ENCODE measurements around the gene UBALD1.

The UBALD1 gene

DNA sequence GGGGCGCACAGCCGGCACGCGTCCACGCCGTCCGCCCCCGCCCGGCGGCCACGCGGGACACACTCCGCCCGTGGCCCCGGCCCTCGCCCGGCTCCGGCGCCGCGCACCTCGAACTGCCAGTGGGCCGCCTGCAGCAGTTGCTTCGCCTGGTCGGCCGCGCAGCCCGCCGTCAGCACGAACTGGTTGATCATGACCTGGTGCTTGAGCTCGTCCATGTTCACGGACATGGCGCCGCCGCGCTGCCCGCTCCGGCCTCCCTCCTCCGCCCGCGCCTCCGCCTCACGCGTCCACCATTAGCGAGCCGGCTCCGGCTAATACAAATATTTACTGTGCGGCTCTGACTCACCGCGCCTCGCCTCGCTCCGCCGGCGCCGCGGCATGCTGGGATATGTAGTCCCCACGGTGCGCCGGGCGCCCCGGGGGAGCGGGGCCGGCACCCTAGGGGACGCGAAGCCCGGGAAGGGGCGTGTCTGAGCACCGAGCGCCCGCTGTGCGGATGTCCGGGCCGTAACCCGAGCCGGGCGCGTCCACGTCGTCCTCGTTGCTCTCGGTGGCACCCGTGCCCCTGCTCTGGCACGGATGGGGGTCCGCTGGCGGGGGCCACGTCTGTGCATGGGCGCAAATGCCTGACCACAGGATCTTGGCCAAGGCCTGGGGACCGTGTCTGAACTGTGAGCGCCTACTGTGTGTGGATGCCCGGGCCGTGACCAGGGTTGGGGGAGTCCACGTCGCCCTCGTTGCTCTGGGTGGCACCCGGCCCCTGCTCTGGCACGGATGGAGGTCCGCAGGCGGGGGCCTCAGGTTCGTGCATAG is at the start of gene UBALD1:
Gene UBALD1, minus strand, starts transcription at position 318 of the 813 bp plus-strand sequence. Its CDS starts 91 bp downstream, at position 227.
- peak; percentile 68 for DNase-seq (ENCODE audit: low read depth)

DNA sequence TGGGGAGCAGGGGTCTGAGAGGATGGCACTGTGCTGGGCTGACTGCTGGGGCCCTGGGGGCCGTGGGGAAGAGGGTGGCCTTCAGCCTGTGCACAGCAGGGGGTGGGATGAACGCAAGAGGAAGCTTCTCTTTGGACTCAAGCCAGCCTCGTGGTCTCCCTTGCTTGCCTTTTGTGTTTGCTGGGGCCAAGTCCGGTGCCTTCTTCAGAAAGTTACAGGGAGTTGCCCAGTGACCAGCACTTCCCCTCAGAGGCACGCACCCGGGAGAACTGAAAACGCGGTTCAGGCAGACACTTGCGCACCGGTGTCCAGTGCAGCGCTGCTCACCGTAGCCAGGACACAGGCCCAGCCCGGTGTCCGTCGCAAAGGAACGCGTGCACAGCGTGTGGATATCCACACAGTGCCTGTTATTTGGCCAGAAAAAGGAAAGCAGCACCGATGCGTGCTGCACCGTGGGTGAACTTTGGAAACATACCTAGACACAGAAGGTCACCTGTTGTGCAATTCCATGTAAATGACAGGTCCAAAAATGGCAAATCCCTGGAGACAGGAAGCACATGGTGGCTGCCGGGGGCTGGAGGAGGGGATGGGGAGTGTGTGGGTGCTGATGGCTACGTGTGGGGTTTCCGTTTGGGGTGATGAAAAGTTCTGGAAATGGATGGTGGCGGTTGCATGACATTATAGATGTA is 49.2 kb upstream of the UBALD1 start:
- no peak for DNase-seq (ENCODE audit: low read depth)

DNA sequence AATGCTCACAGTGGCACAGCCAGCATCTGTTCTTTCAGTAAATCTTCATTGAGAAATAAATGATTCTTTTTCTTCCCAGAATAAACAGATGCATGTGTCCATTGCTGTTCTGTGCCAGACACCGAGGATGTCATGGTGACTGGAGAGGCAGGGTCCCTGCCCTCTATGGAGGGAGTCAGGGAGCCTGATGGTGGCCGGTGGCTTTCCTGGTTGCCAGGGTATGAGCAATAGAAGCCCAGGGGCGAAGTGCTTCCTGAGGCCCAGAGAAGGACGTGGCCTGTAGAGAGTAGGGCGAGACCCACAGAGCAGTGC is 48.7 kb upstream of the UBALD1 start:
- no peak for DNase-seq (ENCODE audit: low read depth)

DNA sequence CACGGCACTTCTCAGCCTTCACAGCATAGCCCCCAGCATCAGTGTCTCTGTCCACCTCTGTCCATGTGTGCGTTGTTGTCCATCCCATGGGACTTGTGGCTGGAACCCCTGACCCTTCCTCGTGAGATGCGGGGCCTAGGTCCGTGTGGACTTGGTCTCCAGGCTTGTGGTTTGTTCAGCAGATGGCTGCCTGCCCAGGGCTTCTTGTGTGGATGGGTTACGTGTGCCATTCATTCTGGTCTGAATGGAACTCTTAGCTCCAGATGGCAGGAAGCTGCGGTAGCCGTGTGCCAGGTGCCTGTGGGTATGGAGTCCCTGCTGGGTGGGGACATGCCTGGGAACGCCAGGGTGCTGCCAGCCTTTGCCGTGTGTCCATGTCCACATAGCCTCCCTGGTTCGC is 47.0 kb upstream of the UBALD1 start:
- DNase-seq (ENCODE audit: low read depth): no peak

DNA sequence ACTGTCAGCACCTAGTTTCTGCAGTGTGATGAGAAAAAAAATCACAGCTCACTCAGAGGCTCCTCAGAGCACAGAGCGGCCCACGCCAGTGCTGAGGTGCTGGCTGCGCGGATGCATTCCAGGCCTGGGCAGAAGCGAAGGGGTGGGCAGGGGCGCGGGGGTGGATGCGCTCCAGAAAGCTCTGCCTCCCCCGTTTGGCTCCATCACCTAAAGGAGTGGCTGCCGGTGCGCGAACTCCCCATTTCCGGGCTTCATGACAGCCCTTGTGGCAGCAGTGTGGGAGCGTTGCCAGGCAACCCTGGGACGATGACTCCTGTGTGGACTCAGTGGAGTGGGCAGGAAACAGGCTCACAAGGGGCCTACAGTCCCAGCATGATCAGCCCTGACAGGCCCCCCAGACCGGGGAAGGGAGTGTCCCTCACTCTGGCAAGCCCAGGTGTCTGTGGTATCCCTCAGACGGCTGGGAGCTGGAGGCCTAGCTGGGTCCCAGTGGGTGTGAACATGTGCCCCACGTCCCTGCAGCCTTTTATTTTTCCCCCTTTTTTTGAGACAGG is 45.8 kb upstream of the UBALD1 start:
- DNase-seq (ENCODE audit: low read depth): peak; percentile 78

DNA sequence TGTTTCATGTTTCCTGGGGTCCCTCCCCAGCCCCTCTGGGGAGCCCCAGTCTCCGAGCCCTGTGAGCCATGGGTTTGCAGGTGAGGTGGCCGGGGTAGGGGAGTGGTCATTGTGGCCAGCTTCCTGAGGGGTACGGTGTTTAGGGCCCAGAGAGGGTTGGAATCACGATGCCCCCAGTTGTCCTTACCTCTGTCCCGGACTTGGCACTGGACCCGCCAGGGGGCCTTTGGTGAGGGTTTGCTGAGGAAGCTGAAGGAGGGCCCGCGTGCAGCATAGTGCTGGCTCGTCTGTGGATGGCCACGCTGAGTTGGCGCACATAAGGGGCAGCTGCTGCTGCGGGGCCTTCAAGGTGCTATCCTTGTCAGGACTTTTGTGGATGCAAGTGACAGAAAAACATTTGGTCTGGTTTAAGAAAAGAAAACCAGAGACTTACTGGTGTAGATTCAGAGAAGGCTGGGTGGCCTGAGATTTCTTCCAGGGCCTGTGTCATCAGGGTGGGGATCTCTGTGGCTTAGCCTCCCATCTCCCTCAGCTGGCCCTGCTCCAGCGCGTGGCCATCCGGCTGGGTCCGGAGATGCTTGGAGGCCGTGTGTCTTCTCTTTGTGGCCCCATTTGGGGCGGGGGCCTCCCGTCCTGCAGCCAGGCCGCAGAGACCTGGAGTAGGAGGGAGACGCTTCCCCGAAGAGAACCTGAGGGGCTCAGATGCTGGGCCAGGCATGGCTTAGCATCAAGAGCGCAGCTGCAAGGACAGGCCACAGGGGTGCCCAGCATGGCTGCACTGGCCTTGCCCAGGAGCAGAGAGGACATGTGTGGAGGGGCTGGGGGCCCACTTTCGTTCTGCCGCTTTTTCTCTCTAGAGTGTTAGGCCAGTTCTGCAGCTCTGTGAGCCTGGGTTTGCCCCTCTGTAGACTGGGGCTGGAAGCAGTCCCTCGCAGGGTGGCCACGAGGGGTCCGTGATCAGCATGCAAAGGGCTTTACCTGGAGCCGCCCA is 45.0 kb upstream of the UBALD1 start:
- DNase-seq (ENCODE audit: low read depth): no peak

DNA sequence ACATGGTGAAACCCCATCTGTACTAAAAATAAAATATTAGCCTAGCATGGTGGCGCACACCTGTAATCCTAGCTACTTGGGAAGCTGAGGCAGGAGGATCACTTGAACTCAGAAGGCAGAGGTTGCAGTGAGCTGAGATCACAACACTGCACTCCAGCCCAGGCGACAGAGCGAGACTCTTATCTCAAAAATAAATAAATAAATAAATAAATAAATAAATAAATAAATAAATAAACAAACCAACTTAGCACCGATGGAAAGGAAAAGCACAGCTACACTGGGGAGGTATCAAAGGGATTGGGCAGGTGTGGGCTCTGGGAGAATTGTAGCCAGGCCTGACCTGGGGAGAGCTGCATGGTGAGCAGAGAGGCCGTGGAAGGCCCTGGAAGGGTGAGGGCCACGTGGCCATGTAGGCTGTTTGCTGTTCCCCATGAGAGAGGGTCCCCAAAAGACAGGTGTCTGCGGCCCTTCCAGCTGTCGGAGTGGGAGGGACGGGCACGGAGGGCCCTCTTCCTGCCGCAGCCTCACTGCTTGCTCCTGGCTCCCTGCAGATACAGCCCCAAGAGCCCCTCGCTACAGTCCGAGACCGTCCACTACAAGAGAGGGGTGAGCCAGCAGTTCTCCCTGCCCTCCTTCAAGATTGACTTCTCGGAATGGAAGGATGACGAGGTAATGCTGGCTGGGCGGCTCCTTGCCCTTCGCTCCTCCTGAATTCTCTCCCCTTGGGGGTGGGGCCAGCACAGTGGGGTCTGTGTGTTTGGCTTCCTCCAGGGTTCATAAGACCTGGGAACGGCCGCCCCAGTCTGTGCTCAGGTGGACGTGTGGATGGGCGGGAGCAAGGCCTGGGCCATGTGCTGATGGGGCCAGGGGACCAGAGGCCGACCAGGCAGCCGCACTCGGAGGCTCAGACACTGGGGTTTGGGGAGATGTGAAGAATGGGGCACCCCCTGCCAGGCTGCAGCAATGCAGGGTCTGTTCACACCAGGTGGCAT is 42.3 kb upstream of the UBALD1 start:
- no peak for DNase-seq (ENCODE audit: low read depth)

DNA sequence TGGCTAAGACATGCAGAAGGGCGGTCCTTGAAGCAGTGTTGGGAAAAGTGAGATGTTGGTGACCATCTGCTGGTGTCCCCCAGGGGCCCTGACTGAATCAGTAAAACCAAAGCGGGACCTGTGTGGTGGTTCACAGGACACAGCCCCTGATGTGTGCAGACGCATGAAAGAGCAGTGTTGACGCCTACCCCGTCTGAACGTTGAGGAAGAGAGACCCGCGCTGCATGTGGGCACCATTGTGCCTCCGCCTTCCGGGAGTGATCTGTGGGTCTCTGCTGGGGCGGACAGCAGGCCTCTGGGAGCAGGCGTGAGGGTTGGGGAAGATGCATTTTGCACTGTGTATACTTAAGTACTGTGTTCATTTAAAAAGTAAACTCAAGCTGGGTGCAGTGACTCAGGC is 41.5 kb upstream of the UBALD1 start:
- DNase-seq (ENCODE audit: low read depth): no peak

DNA sequence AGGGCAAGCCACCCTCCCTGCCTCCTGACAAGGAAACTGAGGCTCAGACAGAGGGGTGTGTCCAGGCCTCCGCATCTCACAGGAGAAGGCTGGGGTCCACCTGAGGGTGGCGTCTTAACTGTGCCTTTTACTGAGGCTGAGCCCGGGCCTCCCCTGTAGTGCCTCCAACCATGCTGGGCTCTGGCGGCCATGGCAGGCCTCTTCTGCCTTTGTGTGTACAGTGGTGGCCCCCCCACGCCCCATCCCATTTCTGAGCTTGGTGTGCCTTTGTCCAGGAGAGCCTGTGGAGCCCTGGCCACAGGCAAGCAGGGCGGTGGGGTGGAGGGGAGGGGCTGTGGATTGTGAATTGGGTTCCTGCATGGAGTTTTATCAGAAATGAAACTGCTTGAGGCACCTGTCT is 41.1 kb upstream of the UBALD1 start:
- DNase-seq (ENCODE audit: low read depth): no peak

DNA sequence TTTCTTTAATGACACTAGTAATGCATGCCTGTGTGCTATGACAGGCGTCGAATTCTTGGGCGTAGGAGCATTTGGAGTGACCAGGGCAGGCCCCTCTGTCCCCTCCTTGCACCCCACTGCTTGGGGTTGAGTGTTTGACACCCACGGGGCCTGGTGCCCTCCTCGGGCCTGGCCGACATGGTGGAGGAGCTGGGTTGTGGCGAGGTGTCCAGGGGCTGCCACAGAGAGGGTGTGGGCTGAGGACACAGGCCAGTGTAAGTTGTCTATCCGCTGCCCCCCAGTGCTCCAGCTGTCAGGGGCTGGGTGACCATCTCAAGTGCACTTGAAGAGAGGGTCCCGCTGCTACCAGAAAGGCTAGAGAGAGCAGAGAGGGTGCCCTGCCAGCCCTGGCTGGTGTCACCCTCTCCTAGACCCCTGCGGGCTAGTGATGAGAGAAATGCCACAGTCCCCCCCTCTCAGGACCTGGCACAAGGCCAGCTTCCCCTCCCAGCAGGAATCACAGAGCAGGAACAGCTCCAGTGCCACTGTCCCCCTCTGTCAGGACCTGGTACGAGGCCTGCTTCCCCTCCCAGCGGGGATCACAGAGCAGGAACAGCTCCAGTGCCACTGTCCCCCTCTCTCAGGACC is 40.4 kb upstream of the UBALD1 start:
- DNase-seq (ENCODE audit: low read depth): no peak

DNA sequence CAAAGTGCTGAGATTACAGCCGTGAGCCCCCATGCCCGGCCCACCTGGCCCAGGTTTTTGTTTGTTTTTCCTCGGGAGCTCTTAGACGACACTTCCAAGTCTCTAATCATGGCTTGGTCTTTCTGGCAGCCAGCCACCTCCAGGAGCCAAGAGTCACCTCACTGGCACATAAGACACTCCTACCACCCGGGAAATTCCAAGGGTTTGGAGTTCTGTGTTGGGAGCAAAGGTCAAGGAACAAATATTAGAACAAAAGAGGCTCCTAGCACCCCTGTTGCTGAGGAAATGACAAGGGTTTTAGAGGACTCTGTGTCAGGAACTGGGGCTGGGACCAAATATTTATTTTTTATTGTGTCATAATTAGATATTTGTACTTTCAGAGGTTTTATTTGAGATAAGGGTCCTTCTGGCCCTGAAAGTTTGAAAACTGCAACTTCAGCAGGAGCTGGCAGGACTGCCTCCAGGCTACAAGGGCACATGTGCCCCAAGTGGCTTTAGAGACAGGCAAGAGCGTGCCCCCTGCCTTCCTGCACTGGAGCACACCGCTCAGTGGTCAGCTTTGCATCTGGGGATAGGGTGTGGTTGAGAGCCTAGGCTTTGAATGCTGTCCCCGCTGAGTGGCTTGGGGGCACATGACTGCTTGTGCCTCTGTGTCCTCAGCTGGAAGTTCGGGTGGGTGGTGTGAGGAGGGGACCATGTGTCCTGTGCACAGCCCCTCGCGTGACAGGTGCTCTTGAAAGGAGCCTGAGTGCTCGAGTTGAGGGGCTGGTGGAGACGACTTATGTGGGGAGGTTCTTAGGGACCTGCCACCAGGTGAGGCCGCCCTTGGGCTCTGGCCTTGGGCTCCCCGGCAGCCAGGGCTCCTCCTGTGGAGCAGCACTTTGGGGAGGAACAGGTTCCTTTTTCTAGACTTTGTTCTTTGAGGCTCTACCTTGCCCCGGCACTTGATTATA is 39.6 kb upstream of the UBALD1 start:
- no peak for DNase-seq (ENCODE audit: low read depth)

DNA sequence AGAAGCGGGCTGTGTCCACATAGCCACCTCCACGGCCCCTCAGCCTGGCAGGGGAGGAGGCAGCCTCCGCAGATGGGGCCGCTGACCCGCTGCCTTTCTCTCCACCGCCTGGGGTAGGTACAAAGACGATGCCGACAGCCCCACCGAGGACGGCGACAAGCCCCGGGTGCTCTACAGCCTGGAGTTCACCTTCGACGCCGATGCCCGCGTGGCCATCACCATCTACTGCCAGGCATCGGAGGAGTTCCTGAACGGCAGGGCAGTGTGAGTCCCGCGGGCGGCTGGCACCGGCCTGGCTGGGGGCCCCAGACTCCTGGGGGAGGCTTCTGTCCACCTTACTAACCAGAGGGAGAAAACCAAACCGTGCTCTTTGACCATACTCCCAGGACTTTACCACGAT is 37.9 kb upstream of the UBALD1 start:
- no peak for DNase-seq (ENCODE audit: low read depth)

DNA sequence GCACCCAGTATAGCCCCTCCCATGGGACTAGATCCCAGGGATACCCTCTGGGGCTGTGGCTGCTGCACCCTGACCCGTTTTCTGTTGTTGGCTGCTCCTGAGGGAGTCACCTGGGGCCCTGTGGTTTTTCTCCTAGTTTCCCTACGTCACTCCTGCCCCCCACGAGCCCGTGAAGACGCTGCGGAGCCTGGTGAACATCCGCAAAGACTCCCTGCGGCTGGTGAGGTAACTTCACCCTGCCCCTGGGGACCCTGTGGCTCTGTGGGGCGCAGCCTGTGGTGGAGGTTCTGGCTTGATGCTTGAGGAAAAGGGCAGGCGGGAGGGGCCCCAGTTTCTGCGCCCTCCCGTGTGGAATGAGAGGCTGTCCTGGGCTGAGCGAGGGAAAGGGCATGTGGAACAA is 37.1 kb upstream of the UBALD1 start:
- no peak for DNase-seq (ENCODE audit: low read depth)

DNA sequence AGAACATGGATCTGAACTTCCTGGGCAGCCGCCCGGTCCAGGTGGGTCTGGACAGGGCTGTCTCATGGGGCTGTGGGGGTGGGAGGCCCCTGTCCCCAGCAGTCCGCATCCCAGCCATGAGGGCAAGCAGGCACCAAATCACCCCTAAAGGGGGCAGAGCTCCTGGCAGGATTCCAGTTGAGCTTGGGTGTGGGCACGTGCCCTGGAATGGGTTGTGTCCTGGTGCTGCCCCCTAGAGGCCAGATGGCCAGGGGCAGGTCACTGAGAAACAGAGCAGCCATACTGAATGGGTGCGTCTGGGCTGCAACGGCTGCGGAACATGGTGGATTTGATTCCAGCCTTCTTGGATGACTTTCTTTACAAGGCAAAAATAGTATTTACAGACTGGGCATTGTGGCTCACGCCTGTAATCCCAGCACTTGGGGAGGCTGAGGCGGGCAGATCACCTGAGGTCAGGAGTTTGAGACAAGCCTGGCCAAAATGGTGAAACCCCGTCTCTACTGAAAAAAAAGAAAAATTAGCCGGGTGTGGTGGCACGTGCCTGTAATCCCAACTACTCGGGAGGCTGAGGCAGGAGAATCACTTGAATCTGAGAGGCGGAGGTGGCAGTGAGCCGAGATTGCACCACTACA is 35.9 kb upstream of the UBALD1 start:
- DNase-seq (ENCODE audit: low read depth): peak; percentile 48

DNA sequence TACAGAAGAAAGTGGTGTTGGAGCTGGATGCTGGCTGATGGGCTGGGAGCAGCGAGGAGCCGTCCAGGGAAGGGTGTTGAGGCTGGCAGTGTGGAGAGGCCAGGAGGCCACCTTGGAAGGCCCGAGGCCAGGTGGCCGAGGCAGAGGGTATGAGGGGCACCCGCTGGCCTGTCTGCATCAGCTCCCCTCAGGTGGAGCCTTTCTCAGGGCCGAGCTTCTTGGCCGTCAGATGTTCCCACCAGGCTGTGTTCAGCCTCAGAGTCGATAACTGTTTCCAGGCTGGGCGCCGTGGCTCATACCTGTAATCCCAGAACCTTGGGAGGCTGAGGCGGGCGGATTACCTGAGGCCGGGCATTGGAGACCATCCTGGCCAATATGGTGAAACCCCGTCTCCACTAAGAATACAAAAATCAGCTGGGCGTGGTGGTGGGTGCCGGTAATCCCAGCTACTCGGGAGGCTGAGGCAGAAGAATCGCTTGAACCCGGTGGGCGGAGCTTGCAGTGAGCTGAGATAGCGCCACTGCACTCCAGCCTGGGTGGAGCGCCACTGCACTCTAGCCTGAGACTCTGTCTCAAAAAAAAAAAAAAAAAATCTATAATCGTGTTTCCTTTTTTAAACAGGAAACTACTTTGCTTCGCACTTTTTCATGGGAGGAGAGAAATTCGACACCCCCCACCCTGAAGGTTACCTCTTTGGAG is 35.2 kb upstream of the UBALD1 start:
- no peak for DNase-seq (ENCODE audit: low read depth)

DNA sequence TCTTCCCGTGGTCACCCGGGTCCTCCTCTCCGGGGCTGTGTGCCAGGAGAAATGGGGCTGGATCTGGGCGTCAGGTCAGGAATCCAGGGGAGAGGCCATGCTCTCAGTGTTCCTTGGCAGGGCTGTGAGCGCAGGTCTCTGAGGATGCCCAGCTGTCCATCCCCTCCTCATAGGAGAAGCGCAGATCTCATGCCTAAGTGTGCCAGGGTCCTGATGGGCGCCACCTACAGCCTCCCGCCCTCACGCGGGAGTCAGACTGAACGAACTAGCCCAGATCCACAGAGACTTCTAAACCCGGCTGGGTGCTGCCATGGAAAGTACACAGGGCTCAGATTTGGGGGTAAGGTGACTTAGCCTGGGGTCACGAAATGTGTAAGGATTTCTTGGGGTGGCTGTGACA is 34.2 kb upstream of the UBALD1 start:
- DNase-seq (ENCODE audit: low read depth): no peak

DNA sequence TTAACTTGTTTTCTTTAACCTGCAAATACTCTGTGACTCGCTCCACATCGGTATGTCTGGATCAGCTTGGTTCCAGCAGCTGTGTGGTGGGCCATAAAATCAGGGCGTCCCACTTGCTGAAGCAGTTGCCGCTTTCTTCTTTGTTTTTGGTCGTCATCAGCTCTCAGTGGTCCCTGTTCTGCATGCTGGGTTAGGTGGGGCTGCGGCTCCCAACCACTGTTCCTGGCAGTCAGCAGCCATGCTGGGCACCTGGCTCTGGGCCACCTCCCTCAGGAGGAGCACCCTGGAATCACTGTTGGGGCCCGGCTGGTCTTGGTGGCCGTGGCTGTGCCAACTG is 32.9 kb upstream of the UBALD1 start:
- no peak for DNase-seq (ENCODE audit: low read depth)

Data from stimulated activated CD8-positive, alpha-beta memory T cell treated with anti-CD3 and anti-CD28 coated beads, Interleukin-12 subunit alpha, Interleukin-12 subunit beta, amount 100 ng/mL, for 4 hours (primary cell).